OCI-LY3 (cell line): ENCODE results near the gene PLA2G15.

Experiments
- H2AFZ ChIP-seq: fragments of 200-600, 300-600 bp; shearing (Covaris generic); 2 replicates; pipeline ENCODE4 v1.6.0; 2014; ENCODE audit warnings: antibody characterized with exemption, low read depth, low read length
- H3K27ac ChIP-seq: fragments of 200-600, 300-600 bp; sonication (generic); 2 replicates; pipeline ENCODE4 v1.5.1; 2014; ENCODE audit warnings: mild to moderate bottlenecking, low read length, moderate library complexity, mixed read lengths
- H3K27me3 ChIP-seq: fragments of 200-600, 300-600 bp; sonication (generic); 2 replicates; pipeline ENCODE4 v1.6.1; 2014; ENCODE audit warnings: low read depth, low read length, mixed read lengths
- H3K36me3 ChIP-seq: fragments of 200-600, 300-600 bp; sonication (generic); replicated peaks from 2 replicates; pipeline ENCODE3; 2014; ENCODE audit warnings: low read depth, low read length, mixed read lengths
- H3K4me1 ChIP-seq: fragments of 300-600, 200-600 bp; sonication (generic); 2 replicates; pipeline ENCODE4 v1.6.1; 2014; ENCODE audit warnings: low read length, mixed read lengths
- H3K4me2 ChIP-seq: fragments of 200-600, 300-600 bp; sonication (generic); 2 replicates; pipeline ENCODE4 v1.6.1; 2014; ENCODE audit warnings: low read length, mixed read lengths
- H3K4me3 ChIP-seq: fragments of 300-600, 200-600 bp; sonication (generic); 2 replicates; pipeline ENCODE4 v1.5.1; 2014; ENCODE audit warnings: antibody characterized with exemption, mild to moderate bottlenecking, low read length, moderate library complexity
- H3K79me2 ChIP-seq: fragments of 300-600, 200-600 bp; shearing (Covaris generic); 2 replicates; pipeline ENCODE4 v1.6.1; 2014; ENCODE audit warnings: mild to moderate bottlenecking, low read length, mixed read lengths
- H3K9ac ChIP-seq: fragments of 300-600, 200-600 bp; shearing (Covaris generic); 2 replicates; pipeline ENCODE4 v1.6.0; 2014; ENCODE audit warnings: mild to moderate bottlenecking, low read length, moderate library complexity
- H3K9me3 ChIP-seq: fragments of 200-600, 300-600 bp; shearing (Covaris generic); 2 replicates; pipeline ENCODE4 v1.6.1; 2014; ENCODE audit warnings: low read length, mixed read lengths; ENCODE audit not compliant: insufficient read depth
- H4K20me1 ChIP-seq: fragments of 200-600, 300-600 bp; sonication (generic); 2 replicates; pipeline ENCODE4 v1.6.1; 2016; ENCODE audit warnings: low read length, mixed read lengths; ENCODE audit not compliant: insufficient read depth
- CTCF ChIP-seq: fragments of 200-600, 300-600 bp; sonication (generic); IDR thresholded peaks from 2 replicates; pipeline ENCODE4 v1.5.1; 2014; ENCODE audit warnings: antibody characterized with exemption, low read length, low read depth
- EZH2phosphoT487 ChIP-seq: fragments of 200-600 bp; shearing (Covaris generic); IDR thresholded peaks from 2 replicates; pipeline ENCODE4 v1.6.1; 2018; ENCODE audit warnings: antibody characterized with exemption, mixed run types, low read depth

Gene PLA2G15

GRCh38 chr16:68231384-68232136 lies 13.6 kb upstream of the PLA2G15 start:
- Histone ChIP-seq H3K9ac (no peak overlapping the region), H3K4me1 (no peaks in the 10 kb centered on the region), H3K27me3 (no peaks in the 10 kb centered on the region), H3K4me3 (no peak overlapping the region), H3K9me3 (no peaks in the 10 kb centered on the region), H3K79me2 (no peaks in the 10 kb centered on the region), H3K4me2 (no peak overlapping the region), H3K27ac (no peak overlapping the region), H3K36me3 (no peaks in the 10 kb centered on the region), H4K20me1 (no peaks in the 10 kb centered on the region), H2AFZ (no peak overlapping the region)
- TF ChIP-seq EZH2phosphoT487 (no peak), CTCF (no peak)

- TF ChIP-seq CTCF, result no peak
- TF ChIP-seq EZH2phosphoT487, result no peak
- no peaks in the 10 kb centered on the region for H3K4me1 ChIP-seq
- no peak overlapping the region for H3K4me2 ChIP-seq
- H3K36me3 ChIP-seq, result no peaks in the 10 kb centered on the region
- H2AFZ ChIP-seq, result no peak overlapping the region
- no peak overlapping the region for H3K27ac ChIP-seq
- H4K20me1 ChIP-seq, result no peaks in the 10 kb centered on the region
- no peaks in the 10 kb centered on the region for H3K27me3 ChIP-seq
- no peak overlapping the region for H3K4me3 ChIP-seq
- no peaks in the 10 kb centered on the region for H3K79me2 ChIP-seq
- H3K9ac ChIP-seq, result no peak overlapping the region
- H3K9me3 ChIP-seq, result no peaks in the 10 kb centered on the region
Observed at GRCh38 chr16:68232335-68232734, 12.8 kb upstream of the PLA2G15 start.

- Histone ChIP-seq H3K79me2 (no peaks in the 10 kb centered on the region), H3K9ac (no peak overlapping the region), H3K36me3 (no peaks in the 10 kb centered on the region), H3K27ac (no peak overlapping the region), H2AFZ (no peak overlapping the region), H3K9me3 (no peaks in the 10 kb centered on the region), H3K27me3 (no peaks in the 10 kb centered on the region), H3K4me3 (no peak overlapping the region), H3K4me1 (no peaks in the 10 kb centered on the region), H3K4me2 (no peak overlapping the region), H4K20me1 (no peaks in the 10 kb centered on the region)
- TF ChIP-seq CTCF, result no peak
- no peak for TF ChIP-seq EZH2phosphoT487
Observed at GRCh38 chr16:68233085-68233834, 11.9 kb upstream of the PLA2G15 start.

GRCh38 chr16:68233835-68234187 lies 11.4 kb upstream of the PLA2G15 start:
- Histone ChIP-seq H3K27me3 (no peaks in the 10 kb centered on the region), H4K20me1 (no peaks in the 10 kb centered on the region), H3K36me3 (no peaks in the 10 kb centered on the region), H3K79me2 (no peaks in the 10 kb centered on the region), H3K9me3 (no peaks in the 10 kb centered on the region), H3K9ac (no peak overlapping the region), H3K4me2 (no peak overlapping the region), H3K4me1 (no peaks in the 10 kb centered on the region), H2AFZ (no peak overlapping the region), H3K4me3 (no peak overlapping the region), H3K27ac (no peak overlapping the region)
- TF ChIP-seq CTCF, result no peak
- TF ChIP-seq EZH2phosphoT487, result no peak
